Measurements from ENCODE around the gene CSRNP3. TPM values are rescaled to one million over a fixed set of nuclear protein-coding genes. Genes with fewer than 3 reads are reported as not detected.

CSRNP3 gene
- total and polyA plus RNA-seq, 7 donors: 0.96 to 6.6 (median 3.9) TPM

DNA sequence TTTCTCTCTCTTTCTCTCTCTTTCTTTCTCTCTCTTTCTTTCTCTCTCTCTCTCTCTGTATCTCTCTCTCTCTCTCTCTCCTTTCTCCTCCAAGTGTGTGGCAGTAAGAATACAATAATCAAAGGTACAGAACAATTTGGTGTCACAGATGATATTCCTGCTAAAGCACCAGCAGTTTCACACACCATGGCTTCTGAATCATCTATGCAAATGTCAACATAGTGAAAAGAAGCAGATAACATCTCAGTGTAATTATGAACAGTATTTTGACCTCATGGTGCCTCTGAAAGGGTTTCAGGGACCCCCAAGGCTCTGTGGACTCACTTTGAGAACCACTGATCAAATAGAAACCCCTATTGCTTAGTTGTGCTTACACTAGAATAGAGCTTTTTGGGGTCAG is 38.5 kb upstream of the CSRNP3 start:
- Histone ChIP-seq H3K4me1 (no peaks in the 10 kb centered on the region), H3K27me3 (peaks cover 0 to 3% (median 0%) of the 10 kb centered on the region in 3 donors), H3K4me3 (no peak overlapping the region), H3K36me3 (no peaks in the 10 kb centered on the region), H3K9me3 (no peaks in the 10 kb centered on the region), H3K27ac (no peak overlapping the region)
- no peak for DNase-seq
- TF ChIP-seq, protein P1, sequence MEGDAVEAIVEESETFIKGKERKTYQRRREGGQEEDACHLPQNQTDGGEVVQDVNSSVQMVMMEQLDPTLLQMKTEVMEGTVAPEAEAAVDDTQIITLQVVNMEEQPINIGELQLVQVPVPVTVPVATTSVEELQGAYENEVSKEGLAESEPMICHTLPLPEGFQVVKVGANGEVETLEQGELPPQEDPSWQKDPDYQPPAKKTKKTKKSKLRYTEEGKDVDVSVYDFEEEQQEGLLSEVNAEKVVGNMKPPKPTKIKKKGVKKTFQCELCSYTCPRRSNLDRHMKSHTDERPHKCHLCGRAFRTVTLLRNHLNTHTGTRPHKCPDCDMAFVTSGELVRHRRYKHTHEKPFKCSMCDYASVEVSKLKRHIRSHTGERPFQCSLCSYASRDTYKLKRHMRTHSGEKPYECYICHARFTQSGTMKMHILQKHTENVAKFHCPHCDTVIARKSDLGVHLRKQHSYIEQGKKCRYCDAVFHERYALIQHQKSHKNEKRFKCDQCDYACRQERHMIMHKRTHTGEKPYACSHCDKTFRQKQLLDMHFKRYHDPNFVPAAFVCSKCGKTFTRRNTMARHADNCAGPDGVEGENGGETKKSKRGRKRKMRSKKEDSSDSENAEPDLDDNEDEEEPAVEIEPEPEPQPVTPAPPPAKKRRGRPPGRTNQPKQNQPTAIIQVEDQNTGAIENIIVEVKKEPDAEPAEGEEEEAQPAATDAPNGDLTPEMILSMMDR (IDR thresholded peaks at IDR 0.05): no peak
- no peak for TF ChIP-seq POLR2AphosphoS5 (IDR thresholded peaks at IDR 0.05)
- no peak for TF ChIP-seq POLR2A (IDR thresholded peaks at IDR 0.05)
- no peak for TF ChIP-seq EP300 (IDR thresholded peaks at IDR 0.05)
- intact Hi-C loops (cut with DNase I): no loop called here

DNA sequence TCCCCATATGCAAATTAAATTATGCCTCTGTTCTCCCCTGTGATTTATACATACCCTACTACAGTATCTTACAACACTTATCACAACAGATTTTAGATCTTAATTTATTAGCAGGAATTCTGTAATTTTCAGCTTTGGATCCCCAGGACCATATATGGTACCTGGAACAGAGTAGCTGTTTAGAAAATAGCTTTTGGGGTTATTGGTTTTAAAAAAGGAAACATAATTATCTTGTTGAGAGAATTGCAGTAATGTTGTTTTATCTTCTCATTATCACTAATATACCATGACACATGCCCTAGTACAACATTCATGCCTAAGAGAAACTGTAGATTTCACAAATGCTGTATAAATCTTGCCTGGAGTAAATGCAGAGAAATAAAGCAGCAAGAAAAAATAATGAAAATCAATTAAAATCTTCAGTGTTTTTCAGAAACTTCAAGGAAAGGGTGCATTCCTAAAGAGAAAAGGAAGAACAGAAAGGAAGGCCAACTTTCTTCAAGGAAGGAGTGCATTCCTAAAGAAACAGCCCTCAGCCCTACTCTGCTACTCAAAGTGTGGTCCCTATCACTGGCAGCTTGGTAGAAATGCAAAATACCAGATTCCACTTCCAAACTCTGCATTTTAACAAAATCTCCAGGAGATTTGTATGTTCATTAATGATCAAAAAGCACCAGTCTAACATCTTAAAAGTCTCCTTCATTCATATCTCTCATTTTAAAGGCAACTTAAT is 37.1 kb upstream of the CSRNP3 start:
- Histone ChIP-seq H3K27me3 (peaks cover 0 to 3% (median 0%) of the 10 kb centered on the region in 3 donors), H3K36me3 (no peaks in the 10 kb centered on the region), H3K9me3 (no peaks in the 10 kb centered on the region), H3K27ac (no peak overlapping the region), H3K4me1 (no peaks in the 10 kb centered on the region), H3K4me3 (no peak overlapping the region)
- intact Hi-C loops (cut with DNase I): no loop called here
- DNase-seq: no peak
- TF ChIP-seq POLR2AphosphoS5 (IDR thresholded peaks at IDR 0.05): no peak
- no peak for TF ChIP-seq POLR2A (IDR thresholded peaks at IDR 0.05)
- TF ChIP-seq EP300 (IDR thresholded peaks at IDR 0.05): no peak
- TF ChIP-seq, protein P1 (IDR thresholded peaks at IDR 0.05): no peak

DNA sequence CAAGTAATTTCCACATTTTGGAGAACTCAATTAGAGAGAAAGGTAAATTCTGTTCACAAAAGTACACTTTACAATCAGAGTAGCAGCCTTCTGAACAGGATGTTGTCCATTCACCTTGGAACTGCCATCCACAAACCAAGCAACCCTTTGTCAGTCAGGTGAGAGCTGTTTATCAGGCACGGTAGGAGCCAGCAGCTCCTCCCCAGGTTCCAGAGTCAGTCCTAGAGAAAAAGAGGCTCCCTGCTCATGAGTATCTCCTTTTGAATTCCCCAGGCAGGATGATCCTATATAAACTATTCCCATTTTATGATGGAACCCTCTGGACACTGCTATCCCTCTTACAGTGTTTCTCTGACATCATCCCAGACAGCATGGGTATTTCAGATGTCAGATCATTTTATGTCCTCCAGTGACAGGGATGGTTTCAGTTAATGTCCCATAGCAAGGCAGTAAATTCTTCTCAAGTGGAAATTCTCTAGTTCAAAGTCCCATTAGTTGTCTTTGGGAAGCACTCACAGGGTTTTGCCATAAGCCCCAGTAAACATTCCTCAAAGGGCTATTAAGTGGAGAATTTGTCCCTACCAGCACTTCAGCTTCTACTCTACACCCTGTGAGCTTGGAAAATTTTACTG is 34.5 kb upstream of the CSRNP3 start:
- TF ChIP-seq, protein P1 (IDR thresholded peaks at IDR 0.05): no peak
- no peak for TF ChIP-seq POLR2AphosphoS5 (IDR thresholded peaks at IDR 0.05)
- TF ChIP-seq EP300 (IDR thresholded peaks at IDR 0.05): no peak
- no peak for TF ChIP-seq POLR2A (IDR thresholded peaks at IDR 0.05)
- H3K27me3 ChIP-seq: peaks cover 0 to 3% (median 0%) of the 10 kb centered on the region in 3 donors

DNA sequence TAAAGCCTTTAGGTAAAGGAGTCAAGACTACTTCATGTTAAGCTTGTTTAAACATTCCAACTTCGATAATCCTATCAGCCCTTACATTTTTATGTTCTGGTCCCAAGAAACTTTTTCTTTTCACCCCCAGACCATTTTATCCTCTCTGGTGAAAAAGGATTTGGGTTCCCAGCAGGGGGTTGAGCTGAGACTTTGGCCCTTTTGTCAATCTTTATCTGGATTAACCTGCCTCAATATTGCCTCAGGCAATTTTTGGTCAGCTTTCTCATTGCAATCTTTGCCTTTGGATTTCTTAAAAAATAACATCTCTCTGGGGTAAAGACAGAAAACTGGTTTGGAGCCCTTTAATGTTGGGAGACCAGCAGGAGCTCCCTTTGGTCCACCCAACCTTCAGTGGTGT is 33.9 kb upstream of the CSRNP3 start:
- H3K4me3 ChIP-seq: no peak overlapping the region
- H3K27ac ChIP-seq: no peak overlapping the region
- no peaks in the 10 kb centered on the region for H3K36me3 ChIP-seq
- H3K27me3 ChIP-seq: peaks cover 0 to 3% (median 0%) of the 10 kb centered on the region in 3 donors
- no peak for DNase-seq
- H3K9me3 ChIP-seq: no peaks in the 10 kb centered on the region
- H3K4me1 ChIP-seq: no peaks in the 10 kb centered on the region
- TF ChIP-seq POLR2AphosphoS5 (IDR thresholded peaks at IDR 0.05): no peak
- no peak for TF ChIP-seq EP300 (IDR thresholded peaks at IDR 0.05)
- TF ChIP-seq, protein P1 (IDR thresholded peaks at IDR 0.05): no peak
- no peak for TF ChIP-seq POLR2A (IDR thresholded peaks at IDR 0.05)
- intact Hi-C loops (cut with DNase I): no loop called here
- whole genome bisulfite sequencing, 2 donors: 50 to 58% methylated on average over 1 of the region's 1 CpG

More for the DNA sequence above, 34.5 kb upstream of the CSRNP3 start:
- intact Hi-C loops (cut with DNase I): no loop called here
- no peaks in the 10 kb centered on the region for H3K4me1 ChIP-seq
- no peaks in the 10 kb centered on the region for H3K36me3 ChIP-seq
- no peak overlapping the region for H3K4me3 ChIP-seq
- H3K27ac ChIP-seq: no peak overlapping the region
- 62 to 65% methylated on average over 1 of the region's 1 CpG for WGBS, 2 donors
- DNase-seq: no peak
- H3K9me3 ChIP-seq: no peaks in the 10 kb centered on the region

Measured in sigmoid colon (tissue), 7 donors.